Measurements from ENCODE around the gene TMEM43. TPM values are rescaled to one million over a fixed set of nuclear protein-coding genes. Genes with fewer than 3 reads are reported as not detected.

The TMEM43 gene
- total and polyA plus RNA-seq, 2 of the 13 experiments (the other 11 are each of a cell fraction or from before 2014, with no cell fraction given) = 48.9 to 50.5 TPM

DNA sequence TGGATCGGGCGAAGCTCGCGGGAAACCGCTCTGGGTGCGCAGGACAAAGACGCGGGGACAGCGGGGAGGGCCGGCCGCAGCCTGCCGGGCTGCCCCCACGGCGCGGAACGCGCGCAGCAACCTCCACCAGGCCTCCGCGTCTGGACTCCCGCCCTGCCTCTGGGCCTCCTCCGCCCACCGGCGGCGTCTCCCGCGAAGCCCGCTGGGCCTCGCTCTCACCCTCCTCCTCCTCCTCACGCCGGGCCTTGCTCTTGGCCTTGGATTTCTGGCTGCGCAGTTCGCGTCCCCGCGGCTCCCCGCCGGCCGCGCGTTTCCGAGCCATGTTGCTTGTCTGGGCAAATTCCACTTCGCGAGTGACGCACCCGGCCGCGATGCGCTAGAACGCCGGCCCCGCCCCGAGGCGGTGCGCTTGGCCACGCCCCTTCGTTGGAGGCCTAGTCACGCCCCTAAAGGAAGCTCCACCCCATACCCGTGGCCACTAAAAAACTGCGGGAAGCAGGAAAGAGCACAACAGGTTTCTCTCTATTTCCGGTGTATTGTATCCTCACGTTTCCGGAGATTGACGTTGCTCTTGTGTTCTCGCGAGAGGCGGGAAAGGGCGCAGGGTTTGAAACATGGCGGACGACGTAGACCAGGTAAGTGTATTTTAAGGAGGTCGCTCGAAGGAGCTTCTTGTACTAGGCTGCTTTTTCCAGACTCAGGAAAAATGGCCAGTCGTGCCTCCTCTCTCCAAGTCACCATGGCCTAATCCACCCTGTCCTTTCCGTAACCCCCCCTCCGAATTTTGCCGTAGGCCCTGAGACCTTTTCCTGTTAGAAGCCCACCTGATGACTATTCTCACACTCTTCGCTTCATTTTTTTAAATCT is 53.6 kb downstream of the TMEM43 start, which contains the start of the genes LSM3 and XPC (continued):
- TF ChIP-seq REL (CRISPR knock-in tag; conservative IDR thresholded peaks at IDR 0.05) (peak; percentile 19; the same call in 1 of the 2 replicates), ZNF138 (CRISPR knock-in tag; IDR thresholded peaks at IDR 0.05; ENCODE audit: low read depth) (no peak), ZNF580 (CRISPR knock-in tag; IDR thresholded peaks at IDR 0.05; ENCODE audit: borderline replicate concordance, low read depth) (peak; percentile 63; the same call in 1 of the 2 replicates), SNRNP70 (IDR thresholded peaks at IDR 0.05; ENCODE audit: low read depth, low read length) (no peak), SAP130 (CRISPR knock-in tag; IDR thresholded peaks at IDR 0.05; ENCODE audit: low read depth) (peak; percentile 98), PHF8 (CRISPR knock-in tag; IDR thresholded peaks at IDR 0.05) (peak; percentile 98), KAT2B (IDR thresholded peaks at IDR 0.05; ENCODE audit: borderline replicate concordance, low read depth, low read length) (no peak), ZNF33B (CRISPR knock-in tag; IDR thresholded peaks at IDR 0.05) (no peak), MEIS1 (CRISPR knock-in tag; IDR thresholded peaks at IDR 0.05; ENCODE audit: borderline replicate concordance) (0 out of 2 replicates have a peak, but pooled peaks have one; percentile 72), TEAD3 (CRISPR knock-in tag; optimal IDR thresholded peaks at IDR 0.05; ENCODE audit: borderline replicate concordance) (peak; percentile 62)
- TF ChIP-seq, protein P1, sequence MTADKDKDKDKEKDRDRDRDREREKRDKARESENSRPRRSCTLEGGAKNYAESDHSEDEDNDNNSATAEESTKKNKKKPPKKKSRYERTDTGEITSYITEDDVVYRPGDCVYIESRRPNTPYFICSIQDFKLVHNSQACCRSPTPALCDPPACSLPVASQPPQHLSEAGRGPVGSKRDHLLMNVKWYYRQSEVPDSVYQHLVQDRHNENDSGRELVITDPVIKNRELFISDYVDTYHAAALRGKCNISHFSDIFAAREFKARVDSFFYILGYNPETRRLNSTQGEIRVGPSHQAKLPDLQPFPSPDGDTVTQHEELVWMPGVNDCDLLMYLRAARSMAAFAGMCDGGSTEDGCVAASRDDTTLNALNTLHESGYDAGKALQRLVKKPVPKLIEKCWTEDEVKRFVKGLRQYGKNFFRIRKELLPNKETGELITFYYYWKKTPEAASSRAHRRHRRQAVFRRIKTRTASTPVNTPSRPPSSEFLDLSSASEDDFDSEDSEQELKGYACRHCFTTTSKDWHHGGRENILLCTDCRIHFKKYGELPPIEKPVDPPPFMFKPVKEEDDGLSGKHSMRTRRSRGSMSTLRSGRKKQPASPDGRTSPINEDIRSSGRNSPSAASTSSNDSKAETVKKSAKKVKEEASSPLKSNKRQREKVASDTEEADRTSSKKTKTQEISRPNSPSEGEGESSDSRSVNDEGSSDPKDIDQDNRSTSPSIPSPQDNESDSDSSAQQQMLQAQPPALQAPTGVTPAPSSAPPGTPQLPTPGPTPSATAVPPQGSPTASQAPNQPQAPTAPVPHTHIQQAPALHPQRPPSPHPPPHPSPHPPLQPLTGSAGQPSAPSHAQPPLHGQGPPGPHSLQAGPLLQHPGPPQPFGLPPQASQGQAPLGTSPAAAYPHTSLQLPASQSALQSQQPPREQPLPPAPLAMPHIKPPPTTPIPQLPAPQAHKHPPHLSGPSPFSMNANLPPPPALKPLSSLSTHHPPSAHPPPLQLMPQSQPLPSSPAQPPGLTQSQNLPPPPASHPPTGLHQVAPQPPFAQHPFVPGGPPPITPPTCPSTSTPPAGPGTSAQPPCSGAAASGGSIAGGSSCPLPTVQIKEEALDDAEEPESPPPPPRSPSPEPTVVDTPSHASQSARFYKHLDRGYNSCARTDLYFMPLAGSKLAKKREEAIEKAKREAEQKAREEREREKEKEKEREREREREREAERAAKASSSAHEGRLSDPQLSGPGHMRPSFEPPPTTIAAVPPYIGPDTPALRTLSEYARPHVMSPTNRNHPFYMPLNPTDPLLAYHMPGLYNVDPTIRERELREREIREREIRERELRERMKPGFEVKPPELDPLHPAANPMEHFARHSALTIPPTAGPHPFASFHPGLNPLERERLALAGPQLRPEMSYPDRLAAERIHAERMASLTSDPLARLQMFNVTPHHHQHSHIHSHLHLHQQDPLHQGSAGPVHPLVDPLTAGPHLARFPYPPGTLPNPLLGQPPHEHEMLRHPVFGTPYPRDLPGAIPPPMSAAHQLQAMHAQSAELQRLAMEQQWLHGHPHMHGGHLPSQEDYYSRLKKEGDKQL (CRISPR knock-in tag; IDR thresholded peaks at IDR 0.05; ENCODE audit: low read depth) = no peak
- TF ChIP-seq, protein P2, sequence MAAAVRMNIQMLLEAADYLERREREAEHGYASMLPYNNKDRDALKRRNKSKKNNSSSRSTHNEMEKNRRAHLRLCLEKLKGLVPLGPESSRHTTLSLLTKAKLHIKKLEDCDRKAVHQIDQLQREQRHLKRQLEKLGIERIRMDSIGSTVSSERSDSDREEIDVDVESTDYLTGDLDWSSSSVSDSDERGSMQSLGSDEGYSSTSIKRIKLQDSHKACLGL (CRISPR knock-in tag; IDR thresholded peaks at IDR 0.05) = peak; percentile 65; the same call in 1 of the 2 replicates
- TF ChIP-seq, protein P3, sequence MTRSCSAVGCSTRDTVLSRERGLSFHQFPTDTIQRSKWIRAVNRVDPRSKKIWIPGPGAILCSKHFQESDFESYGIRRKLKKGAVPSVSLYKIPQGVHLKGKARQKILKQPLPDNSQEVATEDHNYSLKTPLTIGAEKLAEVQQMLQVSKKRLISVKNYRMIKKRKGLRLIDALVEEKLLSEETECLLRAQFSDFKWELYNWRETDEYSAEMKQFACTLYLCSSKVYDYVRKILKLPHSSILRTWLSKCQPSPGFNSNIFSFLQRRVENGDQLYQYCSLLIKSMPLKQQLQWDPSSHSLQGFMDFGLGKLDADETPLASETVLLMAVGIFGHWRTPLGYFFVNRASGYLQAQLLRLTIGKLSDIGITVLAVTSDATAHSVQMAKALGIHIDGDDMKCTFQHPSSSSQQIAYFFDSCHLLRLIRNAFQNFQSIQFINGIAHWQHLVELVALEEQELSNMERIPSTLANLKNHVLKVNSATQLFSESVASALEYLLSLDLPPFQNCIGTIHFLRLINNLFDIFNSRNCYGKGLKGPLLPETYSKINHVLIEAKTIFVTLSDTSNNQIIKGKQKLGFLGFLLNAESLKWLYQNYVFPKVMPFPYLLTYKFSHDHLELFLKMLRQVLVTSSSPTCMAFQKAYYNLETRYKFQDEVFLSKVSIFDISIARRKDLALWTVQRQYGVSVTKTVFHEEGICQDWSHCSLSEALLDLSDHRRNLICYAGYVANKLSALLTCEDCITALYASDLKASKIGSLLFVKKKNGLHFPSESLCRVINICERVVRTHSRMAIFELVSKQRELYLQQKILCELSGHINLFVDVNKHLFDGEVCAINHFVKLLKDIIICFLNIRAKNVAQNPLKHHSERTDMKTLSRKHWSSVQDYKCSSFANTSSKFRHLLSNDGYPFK (CRISPR knock-in tag; IDR thresholded peaks at IDR 0.05; ENCODE audit: borderline replicate concordance) = peak; percentile 74; the same call in 1 of the 2 replicates
- TF ChIP-seq, protein P4, sequence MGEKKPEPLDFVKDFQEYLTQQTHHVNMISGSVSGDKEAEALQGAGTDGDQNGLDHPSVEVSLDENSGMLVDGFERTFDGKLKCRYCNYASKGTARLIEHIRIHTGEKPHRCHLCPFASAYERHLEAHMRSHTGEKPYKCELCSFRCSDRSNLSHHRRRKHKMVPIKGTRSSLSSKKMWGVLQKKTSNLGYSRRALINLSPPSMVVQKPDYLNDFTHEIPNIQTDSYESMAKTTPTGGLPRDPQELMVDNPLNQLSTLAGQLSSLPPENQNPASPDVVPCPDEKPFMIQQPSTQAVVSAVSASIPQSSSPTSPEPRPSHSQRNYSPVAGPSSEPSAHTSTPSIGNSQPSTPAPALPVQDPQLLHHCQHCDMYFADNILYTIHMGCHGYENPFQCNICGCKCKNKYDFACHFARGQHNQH (CRISPR knock-in tag; IDR thresholded peaks at IDR 0.05) = peak; percentile 76
